Hippocampal formation (tissue), 2 donors: Measurements from ENCODE around the gene OVAAL.
"Not testable (repeated sequence)": the region's sequence is repeated elsewhere in the genome, so short reads cannot be mapped to it uniquely, and the experiment has no call there.

ENCODE experiments used
- DNase-seq, 2 donors: peaks; one replicate each; lab custom pipeline; 2025; lab: John Stamatoyannopoulos, UW

OVAAL gene

GRCh38 chr1:180540697-180541594 lies 17.8 kb upstream of the OVAAL start:
- no peak for DNase-seq

DNA sequence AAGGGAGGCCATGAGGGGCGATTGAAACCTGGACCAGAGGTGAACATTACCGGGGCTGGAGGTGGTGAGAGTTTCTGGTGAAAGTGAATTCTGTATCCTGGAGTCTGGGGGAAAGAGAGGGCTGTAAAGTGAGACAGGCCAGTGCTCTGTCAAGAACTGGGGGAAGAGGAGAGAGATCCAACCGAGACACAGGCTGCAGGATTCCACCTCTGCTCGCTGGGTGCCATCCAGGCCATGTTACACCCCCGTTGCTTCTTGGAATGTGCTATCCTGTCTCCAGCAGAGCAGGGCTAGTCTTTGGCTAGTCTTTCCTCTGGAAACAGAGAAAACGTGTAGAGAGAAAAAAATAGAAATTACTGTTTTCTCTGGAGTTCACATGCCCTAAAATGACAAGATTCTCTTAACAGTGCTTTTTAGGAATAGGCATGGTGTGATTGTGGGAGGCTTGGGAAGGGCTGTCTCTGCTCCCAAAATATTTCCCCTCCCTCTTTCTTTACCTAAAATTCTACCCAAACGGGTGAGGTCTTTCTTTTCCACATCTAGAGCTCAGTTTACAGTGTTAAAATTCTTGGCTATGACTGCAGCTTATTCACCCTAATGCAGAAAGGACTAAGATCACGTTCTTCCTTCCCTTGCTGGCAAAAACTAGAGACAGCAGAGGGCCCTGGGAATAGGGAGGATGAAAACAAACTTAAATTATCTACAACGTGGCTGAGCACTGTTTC lies 16.5 kb upstream of the OVAAL start:
- DNase-seq, result no peak

DNA sequence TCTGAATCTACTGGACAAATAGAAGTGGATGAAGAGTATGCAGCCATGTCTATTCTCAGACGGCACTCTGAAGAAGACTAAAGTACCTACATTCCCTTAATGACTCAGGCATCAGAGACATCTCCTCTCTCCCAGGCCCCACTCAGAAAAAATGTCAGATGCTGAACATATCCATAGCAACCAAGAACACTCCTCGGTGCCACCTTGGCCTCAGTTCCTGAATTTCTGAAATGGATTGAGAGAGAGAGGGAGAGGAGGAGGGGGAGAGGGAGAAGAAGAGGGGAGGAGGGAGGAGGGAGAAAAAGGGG lies 16.0 kb upstream of the OVAAL start:
- DNase-seq, result no peak

- DNase-seq, result no peak
Observed at GRCh38 chr1:180544050-180544449, 14.7 kb upstream of the OVAAL start.

- no peak for DNase-seq
Observed at GRCh38 chr1:180545991-180546390, 12.8 kb upstream of the OVAAL start.

- no peak for DNase-seq
Observed at GRCh38 chr1:180548686-180549317, 10.0 kb upstream of the OVAAL start.

DNA sequence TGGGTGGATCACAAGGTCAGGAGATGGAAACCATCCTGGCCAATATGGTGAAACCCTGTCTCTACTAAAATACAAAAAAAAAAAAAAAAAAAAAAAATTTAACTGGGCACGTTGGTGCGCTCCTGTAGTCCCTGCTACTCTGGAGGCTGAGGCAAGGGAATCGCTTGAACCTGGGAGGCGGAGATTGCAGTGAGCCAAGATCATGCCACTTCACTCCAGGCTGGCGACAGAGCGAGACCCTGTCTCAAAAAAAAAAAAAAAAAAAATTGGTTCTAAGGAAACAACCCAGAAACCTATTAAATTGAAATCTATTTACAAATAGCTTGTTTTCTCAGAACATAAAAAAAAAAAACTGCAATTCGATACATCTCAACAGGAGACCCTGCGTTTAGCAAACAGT lies 9.0 kb upstream of the OVAAL start:
- not testable (repeated sequence) for DNase-seq

- DNase-seq, result no peak
Observed at GRCh38 chr1:180550241-180550640, 8.5 kb upstream of the OVAAL start.

GRCh38 chr1:180551997-180552396 lies 6.8 kb upstream of the OVAAL start:
- no peak for DNase-seq

- DNase-seq, result not testable (repeated sequence)
Observed at GRCh38 chr1:180553046-180553445, 5.7 kb upstream of the OVAAL start.

- DNase-seq, result no peak
Observed at GRCh38 chr1:180555411-180555810, 3.4 kb upstream of the OVAAL start.

DNA sequence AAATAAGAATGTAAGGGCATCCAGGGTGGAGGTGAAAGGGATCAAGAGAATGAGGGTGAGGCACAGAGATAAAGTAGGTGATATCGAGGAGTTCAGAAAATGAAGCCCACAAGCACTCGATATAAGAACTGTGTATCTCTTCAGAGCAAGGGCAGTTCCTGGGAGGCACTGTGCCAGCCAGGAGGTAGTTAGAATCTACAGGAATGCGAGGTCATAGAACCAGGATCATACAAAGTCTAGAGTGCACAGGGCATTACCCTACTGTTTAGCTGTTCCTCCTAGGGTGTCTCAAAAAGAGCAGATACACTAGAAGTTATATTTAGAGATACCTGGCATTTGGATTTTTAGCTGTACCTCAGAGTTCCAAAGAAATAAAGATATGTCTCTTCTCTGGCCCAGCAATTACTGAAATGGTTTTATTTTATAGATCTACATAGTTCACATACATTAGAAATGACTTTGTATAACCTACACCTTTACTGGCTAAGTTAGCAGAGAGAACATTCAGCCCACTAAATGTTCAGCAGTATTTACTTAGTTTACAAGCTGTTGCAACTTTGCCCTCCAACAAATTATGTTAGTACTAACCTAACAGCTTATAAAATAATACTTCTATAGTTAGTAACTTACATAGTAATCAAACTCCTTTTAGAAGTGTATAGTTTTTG lies 1.6 kb downstream of the OVAAL start:
- no peak for DNase-seq

DNA sequence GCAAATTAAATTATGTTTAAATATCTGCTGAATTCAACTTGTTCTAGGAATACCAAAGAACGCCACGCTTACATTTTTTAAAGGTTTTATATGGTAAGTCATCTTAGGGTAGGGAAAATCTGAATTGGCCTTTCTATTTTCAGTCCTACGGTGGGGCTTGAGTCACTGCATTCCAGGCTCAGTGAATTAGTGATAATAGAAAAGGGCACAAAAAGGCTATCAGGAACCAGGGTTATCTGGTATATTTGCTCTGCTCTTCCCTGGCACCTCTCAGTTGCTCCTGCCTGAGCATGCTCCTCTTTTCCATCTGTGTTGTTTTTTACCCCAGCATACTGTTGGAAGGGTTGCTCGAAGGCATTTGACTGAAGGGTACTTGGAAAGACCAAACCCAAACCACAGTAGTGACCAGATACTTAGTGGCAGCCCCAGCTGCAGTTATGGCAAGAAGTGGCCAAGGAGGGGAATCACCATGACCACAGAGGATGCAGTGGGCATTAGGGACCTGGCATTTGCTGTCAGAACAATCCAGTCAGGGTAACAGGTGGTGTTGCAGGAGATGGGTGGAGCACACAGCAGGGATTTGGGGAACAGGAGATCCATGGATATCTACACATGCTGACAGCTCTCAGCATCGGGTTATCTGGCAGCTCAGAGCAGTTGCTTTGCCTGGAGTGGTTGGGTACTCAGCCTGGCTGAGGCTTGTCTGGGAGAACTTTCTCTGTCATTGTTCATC lies 2.3 kb downstream of the OVAAL start:
- no peak for DNase-seq

DNA sequence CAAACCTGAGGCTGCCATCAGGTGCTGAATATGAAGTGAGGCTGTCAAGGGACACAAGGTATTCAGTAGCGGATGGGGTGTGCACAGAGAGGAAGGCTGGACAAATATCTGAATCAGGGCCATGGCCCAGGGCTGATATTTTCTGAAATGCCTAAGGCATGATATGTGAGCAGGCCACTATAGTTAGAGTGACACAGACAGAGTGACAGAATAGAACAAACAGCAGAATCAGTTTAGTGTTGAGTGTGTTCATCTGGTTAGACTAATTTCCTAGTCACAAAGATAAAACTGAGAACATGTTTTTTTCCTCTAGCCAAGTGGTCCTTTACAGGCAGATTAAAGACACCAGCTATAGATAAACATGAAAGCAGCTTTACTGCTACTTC lies 3.9 kb downstream of the OVAAL start:
- no peak for DNase-seq

GRCh38 chr1:180563026-180563827 lies 4.5 kb downstream of the OVAAL start:
- DNase-seq, result no peak

DNA sequence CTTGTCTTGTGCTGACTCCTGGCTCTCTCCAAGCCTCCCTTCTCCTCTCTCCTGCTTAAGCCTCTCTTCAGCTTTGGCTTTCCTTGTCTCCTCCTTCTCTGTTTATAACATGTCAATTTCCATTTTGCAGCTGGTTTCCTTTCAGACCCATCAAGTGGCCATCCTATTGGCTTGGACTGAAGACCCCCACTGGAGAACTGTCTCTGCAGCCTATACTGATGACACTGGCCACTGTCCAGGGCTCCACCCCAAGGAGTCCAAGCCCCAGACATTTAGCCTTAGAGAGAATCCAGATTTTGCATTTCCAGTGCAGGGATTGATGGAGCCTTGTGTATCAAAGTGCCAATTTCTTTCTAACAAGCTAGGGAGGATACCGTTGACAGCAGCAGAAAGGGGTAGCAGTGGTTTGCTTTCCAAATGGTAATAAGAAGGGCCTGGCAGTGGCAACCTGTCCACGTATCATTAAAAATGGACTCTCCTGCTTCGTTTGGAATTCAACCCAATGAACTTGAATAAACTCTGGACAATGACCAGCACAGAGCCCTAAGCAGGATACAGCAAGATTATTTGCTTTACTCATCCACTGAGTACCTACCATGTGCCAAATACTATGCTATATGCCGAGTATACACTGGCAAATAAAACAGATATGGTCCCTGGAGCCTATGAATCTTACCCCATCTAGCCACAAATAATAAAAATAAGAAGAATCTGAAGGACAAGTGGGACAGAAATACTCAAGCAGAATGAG lies 6.5 kb downstream of the OVAAL start:
- no peak for DNase-seq

DNA sequence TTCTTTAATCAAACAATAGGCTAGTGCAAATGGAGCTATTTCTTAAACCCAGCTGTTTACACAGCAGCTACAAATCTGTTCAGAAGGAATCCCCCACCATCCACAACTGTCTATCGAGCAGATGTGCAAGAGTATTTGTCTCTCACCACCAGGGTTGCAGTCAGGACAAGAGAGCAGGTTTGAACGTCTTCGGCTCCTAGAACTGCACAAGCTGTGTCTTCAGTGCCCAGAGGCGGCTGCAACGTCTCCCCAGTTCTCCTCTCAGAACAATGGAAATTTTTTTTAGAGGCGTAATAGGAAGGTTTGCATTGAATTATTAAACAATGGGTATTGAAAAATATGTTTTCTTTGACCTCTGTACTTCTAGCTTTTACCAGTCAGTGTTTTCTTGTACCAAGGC lies 7.3 kb downstream of the OVAAL start:
- DNase-seq, result no peak

DNA sequence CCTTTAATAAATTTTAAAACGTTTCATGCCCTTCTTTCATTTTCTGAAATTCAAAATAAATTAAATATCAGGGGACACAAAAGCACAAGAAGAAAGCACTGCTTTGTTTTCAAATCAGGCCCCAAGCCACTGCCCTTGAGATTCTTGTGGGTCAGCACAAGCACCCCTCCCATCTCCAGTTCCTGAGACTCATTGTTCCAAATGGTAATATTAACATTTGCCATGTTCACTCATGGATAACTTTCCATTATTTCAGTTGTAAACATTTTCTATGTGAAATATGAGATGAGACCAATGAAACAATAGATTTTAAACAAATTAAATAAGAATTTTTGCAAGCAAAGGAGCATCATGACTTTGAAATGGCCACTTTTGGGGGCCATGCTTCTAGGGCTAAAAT lies 7.7 kb downstream of the OVAAL start:
- no peak for DNase-seq

DNA sequence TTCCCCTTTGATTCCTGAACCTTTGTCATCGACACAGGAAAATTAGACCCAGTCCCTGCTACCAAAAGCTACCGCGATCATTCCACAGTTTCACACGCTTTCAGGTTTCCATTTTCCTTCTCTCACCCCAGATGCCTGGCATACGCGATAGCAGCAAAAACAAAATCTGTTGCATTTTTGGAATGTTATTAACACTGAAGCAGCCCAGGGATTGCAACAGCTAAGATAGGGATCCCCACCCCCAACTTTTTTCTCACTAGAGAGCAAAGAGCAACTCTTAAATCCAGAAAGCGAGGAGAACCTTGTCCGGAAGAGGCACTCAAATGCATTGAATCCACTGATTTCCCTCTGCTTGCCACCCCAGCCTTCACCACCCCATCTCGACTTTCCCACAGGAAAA lies 8.9 kb downstream of the OVAAL start:
- no peak for DNase-seq

- DNase-seq, result no peak
Observed at GRCh38 chr1:180568184-180568583, 9.4 kb downstream of the OVAAL start.
